SK-N-SH (cell line): ENCODE data around the gene NAT9. TPM values are rescaled to one million over a fixed set of nuclear protein-coding genes. Genes with fewer than 3 reads are reported as not detected.

Experiments
- CTCF ChIA-PET: fragments of 300-600, 350-600 bp; formaldehyde crosslinking; extraction: SDS; loops from one replicate; lab custom pipeline; 2021; lab: Yijun Ruan, JAX
- POLR2A ChIA-PET: fragments of 350-600 bp; sonication (Branson Sonifier 250); formaldehyde crosslinking; extraction: SDS; loops from one replicate; lab custom pipeline; 2020; ENCODE audit warnings: antibody characterized with exemption, inconsistent platforms; lab: Yijun Ruan, JAX
- DNase-seq: peaks from one replicate; pipeline ENCODE4 v3.0.0; 2012
- H2AFZ ChIP-seq: fragments of 200-600 bp; sonication (generic); 2 replicates; pipeline ENCODE4 v1.8.1; 2016; ENCODE audit warnings: antibody characterized with exemption, mild to moderate bottlenecking, low read depth
- H3F3A ChIP-seq: fragments of 200-600 bp; sonication (generic); replicated peaks from 2 replicates; pipeline ENCODE3; 2016; ENCODE audit warnings: antibody characterized with exemption, mild to moderate bottlenecking; ENCODE audit not compliant: insufficient read depth
- H3K27ac ChIP-seq, 2 experiments: fragments of 200-500 bp in 1 of 2; fragments of 200-600 bp in 1 of 2; sonication (Bioruptor generic) in 1 of 2; sonication (generic), shearing (Covaris generic) in 1 of 2; 2 replicates each; pipeline versions ENCODE4 v1.5.1 to v1.6.1; 2014 to 2016; ENCODE audit warnings: low read depth in 2 of 2, inconsistent platforms in 1 of 2, low read length in 1 of 2, mild to moderate bottlenecking in 1 of 2, mixed read lengths in 1 of 2
- H3K27me3 ChIP-seq: fragments of 200-600 bp; sonication (generic), shearing (Covaris generic); 2 replicates; pipeline ENCODE4 v1.6.1; 2016; ENCODE audit warnings: mixed run types; ENCODE audit not compliant: insufficient read depth
- H3K36me3 ChIP-seq, 2 experiments: fragments of 200-500 bp in 1 of 2; fragments of 200-600 bp in 1 of 2; sonication (Bioruptor generic) in 1 of 2; sonication (generic) in 1 of 2; replicated peaks in 1 of 2; 2 replicates each; pipeline versions ENCODE3 to v1.5.1; 2014 to 2016; ENCODE audit warnings: low read length in 1 of 2, mild to moderate bottlenecking in 1 of 2; ENCODE audit not compliant: insufficient read depth in 2 of 2, control insufficient read depth in 1 of 2
- H3K4me1 ChIP-seq, 2 experiments: fragments of 200-500 bp in 1 of 2; fragments of 200-600 bp in 1 of 2; sonication (Bioruptor generic) in 1 of 2; sonication (generic), shearing (Covaris generic) in 1 of 2; 2 replicates each; pipeline versions ENCODE4 v1.5.1 to v1.6.1; 2014 to 2016; ENCODE audit warnings: low read depth in 1 of 2, low read length in 1 of 2, mixed run types in 1 of 2; ENCODE audit not compliant: insufficient read depth in 2 of 2, control insufficient read depth in 1 of 2
- H3K4me2 ChIP-seq: fragments of 200-600 bp; sonication (generic), shearing (Covaris generic); 2 replicates; pipeline ENCODE4 v1.6.1; 2017; ENCODE audit warnings: mixed run types
- H3K4me3 ChIP-seq, 2 experiments: fragments of 200-500 bp in 1 of 2; fragments of 200-600 bp in 1 of 2; sonication (Bioruptor generic) in 1 of 2; sonication (generic), shearing (Covaris generic) in 1 of 2; 2 replicates each; pipeline versions ENCODE4 v1.5.1 to v1.8.1; 2014 to 2016; ENCODE audit warnings: low read depth in 2 of 2, inconsistent platforms in 1 of 2, low read length in 1 of 2, mild to moderate bottlenecking in 1 of 2, mixed read lengths in 1 of 2, moderate library complexity in 1 of 2
- H3K79me2 ChIP-seq: fragments of 200-600 bp; sonication (generic); 2 replicates; pipeline ENCODE4 v1.8.1; 2017; ENCODE audit warnings: mild to moderate bottlenecking; ENCODE audit not compliant: insufficient read depth
- H3K9ac ChIP-seq: fragments of 200-600 bp; sonication (generic); 2 replicates; pipeline ENCODE4 v1.6.1; 2017; ENCODE audit warnings: mixed run types
- H3K9me2 ChIP-seq: fragments of 200-600 bp; sonication (generic); 2 replicates; pipeline ENCODE4 v1.6.1; 2017; ENCODE audit warnings: mixed run types
- H3K9me3 ChIP-seq: fragments of 200-600 bp; sonication (generic); 2 replicates; pipeline ENCODE4 v1.6.1; 2017; ENCODE audit warnings: mixed run types, mild to moderate bottlenecking, moderate library complexity
- H4K20me1 ChIP-seq: fragments of 200-600 bp; sonication (generic); 2 replicates; pipeline ENCODE4 v1.6.1; 2017; ENCODE audit warnings: mild to moderate bottlenecking, mixed run types; ENCODE audit not compliant: insufficient read depth
- CHD2 ChIP-seq: fragments of 150-350 bp; IDR thresholded peaks from 2 replicates; pipeline ENCODE4 v1.6.1; 2018; ENCODE audit warnings: low read length; ENCODE audit not compliant: partially characterized antibody
- ELF1 ChIP-seq: IDR thresholded peaks from 2 replicates; pipeline ENCODE4 v1.4.0; 2012
- EP300 ChIP-seq, 2 experiments: IDR thresholded peaks; 2 replicates each; pipeline versions ENCODE4 v1.4.0 to v1.6.1; 2012; ENCODE audit warnings: borderline replicate concordance in 1 of 2, low read depth in 1 of 2, low read length in 1 of 2
- EZH2phosphoT487 ChIP-seq: fragments of 200-600 bp; sonication (generic); IDR thresholded peaks from 2 replicates; pipeline ENCODE4 v1.6.1; 2017; ENCODE audit warnings: low read depth, mixed run types, mild to moderate bottlenecking, antibody characterized with exemption, moderate library complexity, borderline replicate concordance
- FOXJ3 ChIP-seq: sonication (generic); formaldehyde crosslinking; IDR thresholded peaks from 2 replicates; pipeline ENCODE4 v1.5.1; 2020; ENCODE audit warnings: mild to moderate bottlenecking, missing genetic modification reagents
- GABPA ChIP-seq: IDR thresholded peaks from 2 replicates; pipeline ENCODE4 v1.4.0; 2012; ENCODE audit warnings: low read depth, mild to moderate bottlenecking
- GATA2 ChIP-seq: sonication (generic); formaldehyde crosslinking; IDR thresholded peaks from 2 replicates; pipeline ENCODE4 v1.5.0; 2020; ENCODE audit warnings: mild to moderate bottlenecking, missing genetic modification reagents
- IRF3 ChIP-seq: fragments of 150-350 bp; IDR thresholded peaks from 2 replicates; pipeline ENCODE4 v1.6.1; 2016; ENCODE audit warnings: mild to moderate bottlenecking, low read depth, low read length
- JUND ChIP-seq: IDR thresholded peaks from 2 replicates; pipeline ENCODE4 v1.4.0; 2012
- MEF2A ChIP-seq: IDR thresholded peaks from 2 replicates; pipeline ENCODE4 v1.4.0; 2012; ENCODE audit warnings: low read depth, borderline replicate concordance
- MXI1 ChIP-seq: IDR thresholded peaks from 2 replicates; pipeline ENCODE4 v1.6.1; 2012; ENCODE audit warnings: mild to moderate bottlenecking, low read depth, low read length, improper control_type of control experiment
- NRF1 ChIP-seq: IDR thresholded peaks from 2 replicates; pipeline ENCODE4 v1.6.1; 2012; ENCODE audit warnings: low read depth, mild to moderate bottlenecking, low read length
- RAD21 ChIP-seq: IDR thresholded peaks from 2 replicates; pipeline ENCODE4 v1.6.1; 2012; ENCODE audit warnings: mild to moderate bottlenecking, low read length
- RFX5 ChIP-seq: IDR thresholded peaks from 2 replicates; pipeline ENCODE4 v1.6.1; 2012; ENCODE audit warnings: mild to moderate bottlenecking, improper control_type of control experiment, low read length
- RXRA ChIP-seq: IDR thresholded peaks from 2 replicates; pipeline ENCODE4 v1.4.0; 2012; ENCODE audit warnings: low read depth, mild to moderate bottlenecking, borderline replicate concordance
- SIN3A ChIP-seq: IDR thresholded peaks from 2 replicates; pipeline ENCODE4 v1.6.1; 2012; ENCODE audit warnings: low read depth, mild to moderate bottlenecking, low read length, moderate library complexity, borderline replicate concordance
- SMC3 ChIP-seq: IDR thresholded peaks from 2 replicates; pipeline ENCODE4 v1.6.1; 2012; ENCODE audit warnings: low read depth, low read length, improper control_type of control experiment
- TAF1 ChIP-seq: IDR thresholded peaks from 2 replicates; pipeline ENCODE4 v1.6.1; 2012; ENCODE audit warnings: low read depth, mild to moderate bottlenecking, low read length, moderate library complexity, borderline replicate concordance
- TCF12 ChIP-seq: IDR thresholded peaks from 2 replicates; pipeline ENCODE4 v1.4.0; 2012
- USF1 ChIP-seq: IDR thresholded peaks from 2 replicates; pipeline ENCODE4 v1.4.0; 2012; ENCODE audit warnings: low read depth, borderline replicate concordance
- YY1 ChIP-seq: IDR thresholded peaks from 2 replicates; pipeline ENCODE4 v1.4.0; 2012; ENCODE audit warnings: low read depth, mild to moderate bottlenecking
- WGBS: methylation state at CpG from one replicate; pipeline ENCODE4 v1.1.6; 2017; ENCODE audit warnings: low lambda C conversion rate; 5-methylcytosine and 5-hydroxymethylcytosine counted together
- polyA plus RNA-seq, 3 experiments: library from polyadenylated mRNA; depleted of rRNA; stranded (reverse); fragments of >200 nt; gene quantifications; 2 replicates each; pipeline ENCODE4 v1.2.3, GENCODE V29; 2012
- TF ChIP-seq, protein P1 (sequence below): fragments of 200-600 bp; sonication (generic); IDR thresholded peaks from 2 replicates; pipeline ENCODE4 v1.6.1; 2017; ENCODE audit warnings: antibody characterized with exemption, mild to moderate bottlenecking, moderate library complexity
- TF ChIP-seq, protein P2 (sequence below): fragments of 150-350 bp; IDR thresholded peaks from 2 replicates; pipeline ENCODE4 v1.6.1; 2017; ENCODE audit warnings: antibody characterized with exemption, low read length, low read depth, borderline replicate concordance
- TF ChIP-seq, protein P3 (sequence below): IDR thresholded peaks from 2 replicates; pipeline ENCODE4 v1.4.0; 2012; ENCODE audit warnings: low read depth
- TF ChIP-seq, protein P4 (sequence below): IDR thresholded peaks from 2 replicates; pipeline ENCODE4 v1.6.1; 2012; ENCODE audit warnings: mild to moderate bottlenecking, low read depth, low read length, moderate library complexity

NAT9 gene
- polyA plus RNA-seq, 1 of the 3 experiments (the other 2 are of a cell fraction), result 117 TPM

DNA sequence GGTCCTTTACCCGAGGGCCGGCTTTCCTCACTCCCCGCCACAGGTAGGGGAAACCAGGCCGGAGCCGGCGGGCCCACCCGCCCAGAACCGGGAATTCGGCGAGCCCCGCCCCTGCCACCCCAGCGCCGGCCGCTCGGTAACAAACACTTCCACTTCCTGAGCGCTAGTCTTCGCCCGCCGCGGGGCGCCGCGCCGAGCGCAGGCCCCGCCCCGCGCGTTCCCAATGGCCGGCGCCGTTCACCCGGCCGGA is 27.9 kb downstream of the NAT9 start:
- no peaks in the 10 kb centered on the region for H3K9me2 ChIP-seq
- peak overlapping the region; percentile 99 for H3K4me2 ChIP-seq

More for the DNA sequence above, 27.9 kb downstream of the NAT9 start:
- H4K20me1 ChIP-seq, result no peaks in the 10 kb centered on the region
- H3K9ac ChIP-seq, result peak overlapping the region; percentile 31; the same call in 1 of the 2 replicates
- DNase-seq, result no peak
- peak overlapping the region; percentile 90 to 97 for H3K4me3 ChIP-seq
- H3K27ac ChIP-seq, result peak overlapping the region in 1 of 2 experiments; percentile 18; a peak in 1 of 4 replicates
- peaks cover 14% of the 10 kb centered on the region for H3F3A ChIP-seq
- under 1% methylated on average over 34 of the region's 34 CpGs for WGBS
- no peaks in the 10 kb centered on the region for H3K36me3 ChIP-seq
- POLR2A ChIA-PET, result interaction anchor here (0.6 to 2.4 kb wide), 2 partner anchors 28 to 82 kb away, joined by 3 to 6 read pairs; partner anchors contain the start of gene NAT9
- peaks cover 0 to 29% of the 10 kb centered on the region in 2 experiments; a peak in 1 of 4 replicates for H3K4me1 ChIP-seq
- H3K9me3 ChIP-seq, result no peaks in the 10 kb centered on the region
- CTCF ChIA-PET, result interaction anchor here (1.1 to 21.6 kb wide), 7 partner anchors 12 to 115 kb away, joined by 3 to 1361 read pairs (median 53); partner anchors contain the start of genes GRIN2C, NAT9 and RAB37
- TF ChIP-seq, protein P1, sequence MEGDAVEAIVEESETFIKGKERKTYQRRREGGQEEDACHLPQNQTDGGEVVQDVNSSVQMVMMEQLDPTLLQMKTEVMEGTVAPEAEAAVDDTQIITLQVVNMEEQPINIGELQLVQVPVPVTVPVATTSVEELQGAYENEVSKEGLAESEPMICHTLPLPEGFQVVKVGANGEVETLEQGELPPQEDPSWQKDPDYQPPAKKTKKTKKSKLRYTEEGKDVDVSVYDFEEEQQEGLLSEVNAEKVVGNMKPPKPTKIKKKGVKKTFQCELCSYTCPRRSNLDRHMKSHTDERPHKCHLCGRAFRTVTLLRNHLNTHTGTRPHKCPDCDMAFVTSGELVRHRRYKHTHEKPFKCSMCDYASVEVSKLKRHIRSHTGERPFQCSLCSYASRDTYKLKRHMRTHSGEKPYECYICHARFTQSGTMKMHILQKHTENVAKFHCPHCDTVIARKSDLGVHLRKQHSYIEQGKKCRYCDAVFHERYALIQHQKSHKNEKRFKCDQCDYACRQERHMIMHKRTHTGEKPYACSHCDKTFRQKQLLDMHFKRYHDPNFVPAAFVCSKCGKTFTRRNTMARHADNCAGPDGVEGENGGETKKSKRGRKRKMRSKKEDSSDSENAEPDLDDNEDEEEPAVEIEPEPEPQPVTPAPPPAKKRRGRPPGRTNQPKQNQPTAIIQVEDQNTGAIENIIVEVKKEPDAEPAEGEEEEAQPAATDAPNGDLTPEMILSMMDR, result no peak
- TF ChIP-seq RFX5 (peak; percentile 62), EP300 (IDR thresholded peaks at IDR 0.05; ENCODE audit: borderline replicate concordance in 1 of 2, low read depth in 1 of 2, low read length in 1 of 2) (0 out of 4 replicates have a peak, but pooled peaks of 1 of the 2 experiments have one; percentile 11), NRF1 (peak; percentile 62), USF1 (no peak), EZH2phosphoT487 (no peak), SMC3 (no peak), GABPA (no peak), IRF3 (no peak), TCF12 (no peak), YY1 (no peak; the same call in 1 of the 2 replicates), SIN3A (no peak), ELF1 (no peak; the same call in 1 of the 2 replicates), TAF1 (no peak), RXRA (no peak), GATA2 (CRISPR knock-in tag) (no peak), CHD2 (no peak), MXI1 (no peak; the same call in 1 of the 2 replicates), MEF2A (no peak), RAD21 (no peak), FOXJ3 (CRISPR knock-in tag) (no peak), JUND (no peak)
- TF ChIP-seq, protein P2, sequence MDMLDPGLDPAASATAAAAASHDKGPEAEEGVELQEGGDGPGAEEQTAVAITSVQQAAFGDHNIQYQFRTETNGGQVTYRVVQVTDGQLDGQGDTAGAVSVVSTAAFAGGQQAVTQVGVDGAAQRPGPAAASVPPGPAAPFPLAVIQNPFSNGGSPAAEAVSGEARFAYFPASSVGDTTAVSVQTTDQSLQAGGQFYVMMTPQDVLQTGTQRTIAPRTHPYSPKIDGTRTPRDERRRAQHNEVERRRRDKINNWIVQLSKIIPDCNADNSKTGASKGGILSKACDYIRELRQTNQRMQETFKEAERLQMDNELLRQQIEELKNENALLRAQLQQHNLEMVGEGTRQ, result no peak
- TF ChIP-seq, protein P3, sequence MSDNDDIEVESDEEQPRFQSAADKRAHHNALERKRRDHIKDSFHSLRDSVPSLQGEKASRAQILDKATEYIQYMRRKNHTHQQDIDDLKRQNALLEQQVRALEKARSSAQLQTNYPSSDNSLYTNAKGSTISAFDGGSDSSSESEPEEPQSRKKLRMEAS, result no peak
- TF ChIP-seq, protein P4, sequence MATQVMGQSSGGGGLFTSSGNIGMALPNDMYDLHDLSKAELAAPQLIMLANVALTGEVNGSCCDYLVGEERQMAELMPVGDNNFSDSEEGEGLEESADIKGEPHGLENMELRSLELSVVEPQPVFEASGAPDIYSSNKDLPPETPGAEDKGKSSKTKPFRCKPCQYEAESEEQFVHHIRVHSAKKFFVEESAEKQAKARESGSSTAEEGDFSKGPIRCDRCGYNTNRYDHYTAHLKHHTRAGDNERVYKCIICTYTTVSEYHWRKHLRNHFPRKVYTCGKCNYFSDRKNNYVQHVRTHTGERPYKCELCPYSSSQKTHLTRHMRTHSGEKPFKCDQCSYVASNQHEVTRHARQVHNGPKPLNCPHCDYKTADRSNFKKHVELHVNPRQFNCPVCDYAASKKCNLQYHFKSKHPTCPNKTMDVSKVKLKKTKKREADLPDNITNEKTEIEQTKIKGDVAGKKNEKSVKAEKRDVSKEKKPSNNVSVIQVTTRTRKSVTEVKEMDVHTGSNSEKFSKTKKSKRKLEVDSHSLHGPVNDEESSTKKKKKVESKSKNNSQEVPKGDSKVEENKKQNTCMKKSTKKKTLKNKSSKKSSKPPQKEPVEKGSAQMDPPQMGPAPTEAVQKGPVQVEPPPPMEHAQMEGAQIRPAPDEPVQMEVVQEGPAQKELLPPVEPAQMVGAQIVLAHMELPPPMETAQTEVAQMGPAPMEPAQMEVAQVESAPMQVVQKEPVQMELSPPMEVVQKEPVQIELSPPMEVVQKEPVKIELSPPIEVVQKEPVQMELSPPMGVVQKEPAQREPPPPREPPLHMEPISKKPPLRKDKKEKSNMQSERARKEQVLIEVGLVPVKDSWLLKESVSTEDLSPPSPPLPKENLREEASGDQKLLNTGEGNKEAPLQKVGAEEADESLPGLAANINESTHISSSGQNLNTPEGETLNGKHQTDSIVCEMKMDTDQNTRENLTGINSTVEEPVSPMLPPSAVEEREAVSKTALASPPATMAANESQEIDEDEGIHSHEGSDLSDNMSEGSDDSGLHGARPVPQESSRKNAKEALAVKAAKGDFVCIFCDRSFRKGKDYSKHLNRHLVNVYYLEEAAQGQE, result no peak
- H3K79me2 ChIP-seq, result peaks cover 16% of the 10 kb centered on the region
- H3K27me3 ChIP-seq, result no peaks in the 10 kb centered on the region
- H2AFZ ChIP-seq, result peak overlapping the region; percentile 89
